Brain microvascular endothelial cell (primary cell): ENCODE results near the gene FOXK2.

ENCODE experiments used
- DNase-seq: peaks from one replicate; pipeline ENCODE4 v3.0.0-alpha.2; 2020
- H3K27ac ChIP-seq: fragments of 250-450 bp; sonication (Bioruptor Pico); 2 replicates; pipeline ENCODE4 v1.5.1; 2020; ENCODE audit warnings: mild to moderate bottlenecking, moderate library complexity
- H3K27me3 ChIP-seq: fragments of 250-450 bp; sonication (Bioruptor Pico); replicated peaks from 2 replicates; pipeline ENCODE4 v1.5.1; 2020; ENCODE audit warnings: mild to moderate bottlenecking
- H3K36me3 ChIP-seq: fragments of 250-450 bp; sonication (Bioruptor Pico); replicated peaks from 2 replicates; pipeline ENCODE4 v1.5.1; 2020; ENCODE audit warnings: mild to moderate bottlenecking
- H3K4me3 ChIP-seq: 2 replicates; pipeline ENCODE4 v1.5.1; 2011; ENCODE audit warnings: low read depth, mild to moderate bottlenecking, control low read depth, low read length, moderate library complexity
- in situ Hi-C: cut with HindIII; loops from 2 replicates; pipeline ENCODE4 v1.10.0; 2017; ENCODE audit warnings: low sequenced_read_pairs, low pct_ligation_motif_present
- TF ChIP-seq, protein P1 (sequence below): IDR thresholded peaks from 2 replicates; pipeline ENCODE4 v1.5.1; 2011; ENCODE audit warnings: low read depth, mild to moderate bottlenecking, moderate library complexity, low read length, control low read depth, inconsistent platforms; ENCODE audit errors: missing control alignments

Gene FOXK2

DNA sequence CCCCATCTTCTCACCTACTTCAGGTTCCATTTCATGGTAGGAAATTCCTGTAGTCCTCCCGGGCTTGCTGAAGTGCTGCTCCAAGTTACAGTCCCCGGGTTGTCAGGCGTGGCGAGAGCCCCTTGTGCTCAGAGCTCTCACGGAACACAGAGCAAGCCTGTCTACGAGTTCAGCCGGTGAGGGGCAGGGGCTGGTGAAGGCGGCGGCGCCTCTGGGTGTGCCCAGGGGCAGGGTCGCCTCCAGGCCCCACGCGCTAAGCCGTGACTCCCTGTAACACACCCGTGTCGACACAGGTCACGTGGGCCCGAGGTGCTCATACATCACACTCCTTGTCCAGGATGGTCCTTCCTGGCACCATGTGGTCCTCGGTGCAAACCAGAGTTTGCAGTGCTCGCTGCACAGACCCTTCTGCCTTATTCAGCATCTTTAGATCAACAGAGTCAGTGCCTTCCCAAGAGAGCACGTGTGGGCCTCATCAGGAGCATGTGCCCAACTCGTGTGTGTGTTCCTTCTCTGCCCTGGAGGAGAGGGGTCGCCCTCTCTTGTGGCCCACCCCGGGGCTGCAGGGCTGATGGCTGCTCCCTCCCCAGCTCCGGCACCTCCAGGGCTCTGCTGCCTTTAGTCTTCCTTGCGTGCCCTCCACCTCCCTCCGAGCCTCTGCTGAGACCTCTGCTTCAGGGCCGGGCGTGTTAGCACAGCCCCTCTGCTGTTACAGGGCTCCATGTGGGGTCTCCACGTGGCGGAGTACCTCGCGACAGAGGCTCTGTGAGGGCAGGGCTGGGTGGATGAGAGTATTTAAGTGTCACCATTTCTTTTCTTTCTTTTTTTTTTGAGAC, 77.5 kb downstream of the FOXK2 start:
- Histone ChIP-seq H3K36me3 (peaks cover 36% of the 10 kb centered on the region), H3K27me3 (no peaks in the 10 kb centered on the region), H3K4me3 (no peak overlapping the region), H3K27ac (no peak overlapping the region)
- in situ Hi-C loops: no loop called here
- TF ChIP-seq, protein P1, sequence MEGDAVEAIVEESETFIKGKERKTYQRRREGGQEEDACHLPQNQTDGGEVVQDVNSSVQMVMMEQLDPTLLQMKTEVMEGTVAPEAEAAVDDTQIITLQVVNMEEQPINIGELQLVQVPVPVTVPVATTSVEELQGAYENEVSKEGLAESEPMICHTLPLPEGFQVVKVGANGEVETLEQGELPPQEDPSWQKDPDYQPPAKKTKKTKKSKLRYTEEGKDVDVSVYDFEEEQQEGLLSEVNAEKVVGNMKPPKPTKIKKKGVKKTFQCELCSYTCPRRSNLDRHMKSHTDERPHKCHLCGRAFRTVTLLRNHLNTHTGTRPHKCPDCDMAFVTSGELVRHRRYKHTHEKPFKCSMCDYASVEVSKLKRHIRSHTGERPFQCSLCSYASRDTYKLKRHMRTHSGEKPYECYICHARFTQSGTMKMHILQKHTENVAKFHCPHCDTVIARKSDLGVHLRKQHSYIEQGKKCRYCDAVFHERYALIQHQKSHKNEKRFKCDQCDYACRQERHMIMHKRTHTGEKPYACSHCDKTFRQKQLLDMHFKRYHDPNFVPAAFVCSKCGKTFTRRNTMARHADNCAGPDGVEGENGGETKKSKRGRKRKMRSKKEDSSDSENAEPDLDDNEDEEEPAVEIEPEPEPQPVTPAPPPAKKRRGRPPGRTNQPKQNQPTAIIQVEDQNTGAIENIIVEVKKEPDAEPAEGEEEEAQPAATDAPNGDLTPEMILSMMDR: no peak
- DNase-seq: no peak

DNA sequence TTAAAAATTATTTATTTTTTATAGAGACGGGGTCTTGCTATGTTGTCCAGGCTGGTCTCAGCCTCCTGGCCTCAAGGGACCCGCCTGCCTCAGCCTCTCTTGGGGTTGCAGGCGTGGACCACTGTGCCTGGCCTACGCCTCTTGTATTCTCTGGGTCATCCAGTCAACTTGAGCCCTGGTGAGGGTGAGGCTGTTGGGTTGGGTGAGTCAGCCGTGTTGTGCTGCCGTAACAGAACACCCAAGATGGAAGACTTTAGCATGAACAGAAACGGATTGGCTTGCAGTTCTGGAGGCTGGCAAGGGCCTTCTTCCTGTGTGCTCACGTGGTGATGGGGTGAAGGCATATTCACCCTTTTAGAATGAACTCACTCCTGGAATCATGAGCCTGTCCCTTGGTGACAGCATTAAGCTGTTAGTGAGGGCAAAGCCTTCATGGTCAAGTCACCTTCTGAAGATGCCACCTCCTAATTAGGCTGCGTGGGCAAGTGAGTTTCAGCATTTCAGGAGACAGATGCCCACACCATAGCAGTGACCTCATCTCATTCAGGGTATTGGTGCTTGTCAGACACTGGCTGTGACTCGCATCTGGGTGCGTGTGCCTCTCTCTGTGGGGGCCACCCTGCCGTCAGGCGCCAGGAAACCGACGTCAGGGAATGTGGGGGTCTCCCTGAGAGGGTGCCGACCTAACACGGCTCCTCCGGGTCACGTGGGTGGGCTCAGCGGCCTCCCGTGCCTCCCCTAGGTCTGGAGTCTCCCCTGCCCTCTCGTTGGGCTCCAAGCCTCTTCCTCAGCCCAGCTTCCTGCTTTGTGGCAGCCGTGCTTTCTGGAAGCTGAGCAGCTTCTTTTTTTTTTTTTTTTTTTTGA, 79.0 kb downstream of the FOXK2 start:
- in situ Hi-C loops: no loop called here
- no peak overlapping the region for H3K4me3 ChIP-seq
- no peaks in the 10 kb centered on the region for H3K27me3 ChIP-seq
- H3K27ac ChIP-seq: peak overlapping the region; percentile 52
- H3K36me3 ChIP-seq: peaks cover 36% of the 10 kb centered on the region
- TF ChIP-seq, protein P1: no peak
- DNase-seq: peak; percentile 72

- Histone ChIP-seq H3K4me3 (no peak overlapping the region), H3K36me3 (peaks cover 38% of the 10 kb centered on the region), H3K27me3 (no peaks in the 10 kb centered on the region), H3K27ac (no peak overlapping the region)
- TF ChIP-seq, protein P1: no peak
- DNase-seq: no peak
- in situ Hi-C loops: no loop called here
Measured at GRCh38 chr17:82599674-82600661, 80.4 kb downstream of the FOXK2 start.

GRCh38 chr17:82600731-82601446, 81.4 kb downstream of the FOXK2 start:
- peaks cover 39% of the 10 kb centered on the region for H3K36me3 ChIP-seq
- in situ Hi-C loops: no loop called here
- no peaks in the 10 kb centered on the region for H3K27me3 ChIP-seq
- DNase-seq: no peak
- H3K27ac ChIP-seq: no peak overlapping the region
- H3K4me3 ChIP-seq: no peak overlapping the region
- TF ChIP-seq, protein P1: no peak

DNA sequence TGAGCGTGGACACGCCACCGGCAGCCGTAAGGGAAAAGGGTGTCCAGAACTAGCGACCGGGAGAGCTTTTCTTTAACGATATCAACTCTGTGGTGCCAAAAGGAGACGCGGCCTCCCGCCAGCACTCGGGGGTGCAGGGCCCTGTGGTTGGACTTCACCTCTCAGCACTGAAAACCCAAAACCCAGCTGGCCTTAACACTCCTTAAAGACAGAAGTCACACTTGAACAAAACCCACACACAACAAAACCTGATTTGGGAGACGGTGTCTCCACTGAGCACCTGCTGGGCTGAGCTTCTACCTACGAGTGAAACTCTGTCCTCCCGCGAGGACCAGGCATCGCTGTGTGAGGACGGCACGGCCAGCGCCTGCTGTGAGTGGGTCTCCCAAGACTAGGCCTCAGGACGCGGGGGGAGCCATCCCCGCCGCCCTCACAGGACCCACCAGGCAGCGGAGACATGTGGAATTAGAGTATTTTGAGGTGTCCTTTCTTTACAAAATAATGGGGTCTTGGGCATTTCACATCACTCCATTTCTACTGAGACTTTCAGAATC, 82.0 kb downstream of the FOXK2 start:
- Histone ChIP-seq H3K27me3 (no peaks in the 10 kb centered on the region), H3K36me3 (peaks cover 40% of the 10 kb centered on the region), H3K4me3 (no peak overlapping the region), H3K27ac (no peak overlapping the region)
- TF ChIP-seq, protein P1: no peak
- in situ Hi-C loops: no loop called here
- no peak for DNase-seq
